ENCODE results near the gene GLB1L2. TPM values are rescaled to one million over a fixed set of nuclear protein-coding genes. Genes with fewer than 3 reads are reported as not detected.
A peak's percentile ranks its signal among the peaks of the same experiment; 100 is the strongest.

GLB1L2 gene
- total RNA-seq, 3 donors from 2014 or later (not counting 1 experiment from before 2014, with no cell fraction given), result 0.57 to 3.3 (median 0.61) TPM

- ATAC-seq, result peak; percentile 9 to 31 (median 19)
- WGBS (ENCODE audit: insufficient coverage), result 86% methylated on average over 12 of the region's 12 CpGs
- peaks cover 51% of the 10 kb centered on the region for H3K4me1 ChIP-seq (ENCODE audit: control insufficient read depth, insufficient read depth, low read length)
- peak overlapping the region; percentile 52 for H3K27ac ChIP-seq (ENCODE audit: low read length)
- TF ChIP-seq CTCF (IDR thresholded peaks at IDR 0.05), result no peak
- H3K36me3 ChIP-seq (ENCODE audit: control insufficient read depth, insufficient read depth, low read length), result no peaks in the 10 kb centered on the region
- peaks cover 41 to 58% of the 10 kb centered on the region in 2 donors for H3K4me1 Mint-ChIP-seq
- H3K27me3 Mint-ChIP-seq (ENCODE audit: low read depth in 2 of 2), result no peaks in the 10 kb centered on the region
- DNase-seq, result no peak
- peak overlapping the region; percentile 78 to 82 for H3K27ac Mint-ChIP-seq
- H3K4me3 Mint-ChIP-seq, result peak overlapping the region; percentile 56
- no peaks in the 10 kb centered on the region for H3K36me3 Mint-ChIP-seq
- no peak overlapping the region for H3K4me3 ChIP-seq (ENCODE audit: low read length)
- intact Hi-C loops (cut with micrococcal nuclease), result no loop called here
- H3K9me3 ChIP-seq (ENCODE audit: control insufficient read depth, insufficient read depth, low read length), result no peaks in the 10 kb centered on the region
- H3K27me3 ChIP-seq (ENCODE audit: control insufficient read depth, insufficient read depth, low read length), result no peaks in the 10 kb centered on the region
- no peaks in the 10 kb centered on the region for H3K9me3 Mint-ChIP-seq
These were observed 71.1 kb downstream of the GLB1L2 start for GRCh38 chr11:134402910-134403309.

GRCh38 chr11:134404575-134405341, 73.0 kb downstream of the GLB1L2 start:
- 89% methylated on average over 30 of the region's 30 CpGs for WGBS (ENCODE audit: insufficient coverage)
- intact Hi-C loops (cut with micrococcal nuclease), result no loop called here
- ATAC-seq (no peak), DNase-seq (no peak)
- Mint-ChIP-seq H3K27ac (peak overlapping the region; percentile 61 to 71), H3K4me3 (no peak overlapping the region), H3K36me3 (no peaks in the 10 kb centered on the region), H3K4me1 (peaks cover 43 to 65% of the 10 kb centered on the region in 2 donors), H3K27me3 (ENCODE audit: low read depth in 2 of 2) (peaks cover 0 to 6% of the 10 kb centered on the region in 2 donors), H3K9me3 (no peaks in the 10 kb centered on the region)
- H3K9me3 ChIP-seq (ENCODE audit: control insufficient read depth, insufficient read depth, low read length), result no peaks in the 10 kb centered on the region
- H3K4me3 ChIP-seq (ENCODE audit: low read length), result no peak overlapping the region
- peaks cover 42% of the 10 kb centered on the region for H3K4me1 ChIP-seq (ENCODE audit: control insufficient read depth, insufficient read depth, low read length)
- H3K36me3 ChIP-seq (ENCODE audit: control insufficient read depth, insufficient read depth, low read length), result no peaks in the 10 kb centered on the region
- H3K27me3 ChIP-seq (ENCODE audit: control insufficient read depth, insufficient read depth, low read length), result peaks cover 2% of the 10 kb centered on the region
- H3K27ac ChIP-seq (ENCODE audit: low read length), result no peak overlapping the region
- no peak for TF ChIP-seq CTCF (IDR thresholded peaks at IDR 0.05)

GRCh38 chr11:134405436-134405835, 73.6 kb downstream of the GLB1L2 start:
- Mint-ChIP-seq H3K4me3 (no peak overlapping the region), H3K27ac (peak overlapping the region; percentile 61 to 71), H3K36me3 (no peaks in the 10 kb centered on the region), H3K27me3 (ENCODE audit: low read depth in 2 of 2) (peaks cover 0 to 12% of the 10 kb centered on the region in 2 donors), H3K4me1 (peaks cover 45 to 67% of the 10 kb centered on the region in 2 donors), H3K9me3 (no peaks in the 10 kb centered on the region)
- H3K27ac ChIP-seq (ENCODE audit: low read length), result no peak overlapping the region
- no peaks in the 10 kb centered on the region for H3K9me3 ChIP-seq (ENCODE audit: control insufficient read depth, insufficient read depth, low read length)
- H3K4me3 ChIP-seq (ENCODE audit: low read length), result no peak overlapping the region
- ATAC-seq (no peak), DNase-seq (no peak)
- H3K36me3 ChIP-seq (ENCODE audit: control insufficient read depth, insufficient read depth, low read length), result no peaks in the 10 kb centered on the region
- intact Hi-C loops (cut with micrococcal nuclease), result no loop called here
- H3K27me3 ChIP-seq (ENCODE audit: control insufficient read depth, insufficient read depth, low read length), result peaks cover 9% of the 10 kb centered on the region
- peaks cover 48% of the 10 kb centered on the region for H3K4me1 ChIP-seq (ENCODE audit: control insufficient read depth, insufficient read depth, low read length)
- WGBS (ENCODE audit: insufficient coverage), result 84% methylated on average over 4 of the region's 8 CpGs
- TF ChIP-seq CTCF (IDR thresholded peaks at IDR 0.05), result no peak

Data from natural killer cell (primary cell).